HEK293 (cell line): ENCODE measurements around the gene RO60.

Source experiments
- IKZF3 ChIP-seq: fragments of 450-650 bp; IDR thresholded peaks from 2 replicates; pipeline ENCODE4 v1.5.0; 2018; ENCODE audit warnings: missing biosample characterization, mild to moderate bottlenecking, missing genetic modification characterization, moderate library complexity
- KLF7 ChIP-seq: fragments of 450-650 bp; formaldehyde crosslinking; IDR thresholded peaks from 2 replicates; pipeline ENCODE4 v1.5.1; 2016; ENCODE audit warnings: missing biosample characterization, missing genetic modification characterization, borderline replicate concordance
- KLF8 ChIP-seq: fragments of 450-650 bp; formaldehyde crosslinking; IDR thresholded peaks from 2 replicates; pipeline ENCODE4 v1.5.1; 2016; ENCODE audit warnings: missing biosample characterization, missing genetic modification characterization
- KLF9 ChIP-seq: fragments of 450-650 bp; formaldehyde crosslinking; IDR thresholded peaks from 2 replicates; pipeline ENCODE4 v1.5.1; 2016; ENCODE audit warnings: missing biosample characterization, missing genetic modification characterization, low read depth
- PATZ1 ChIP-seq: fragments of 450-650 bp; formaldehyde crosslinking; IDR thresholded peaks from 2 replicates; pipeline ENCODE4 v1.5.1; 2016; ENCODE audit warnings: missing biosample characterization, missing genetic modification characterization
- REPIN1 ChIP-seq: fragments of 450-650 bp; formaldehyde crosslinking; IDR thresholded peaks from 2 replicates; pipeline ENCODE4 v1.5.1; 2017; ENCODE audit warnings: missing biosample characterization, missing genetic modification characterization, low read depth
- SP2 ChIP-seq: fragments of 450-650 bp; formaldehyde crosslinking; IDR thresholded peaks from 2 replicates; pipeline ENCODE4 v1.5.1; 2016; ENCODE audit warnings: missing biosample characterization, missing genetic modification characterization
- YY1 ChIP-seq: fragments of 450-650 bp; formaldehyde crosslinking; IDR thresholded peaks from 2 replicates; pipeline ENCODE4 v1.5.1; 2018; ENCODE audit warnings: missing biosample characterization, missing genetic modification characterization
- ZNF112 ChIP-seq: fragments of 450-650 bp; formaldehyde crosslinking; IDR thresholded peaks from 2 replicates; pipeline ENCODE4 v1.5.0; 2017; ENCODE audit warnings: missing biosample characterization, missing genetic modification characterization
- ZNF138 ChIP-seq: fragments of 450-650 bp; formaldehyde crosslinking; IDR thresholded peaks from 2 replicates; pipeline ENCODE4 v1.5.1; 2016; ENCODE audit warnings: missing biosample characterization, missing genetic modification characterization, borderline replicate concordance
- ZNF2 ChIP-seq: fragments of 450-650 bp; formaldehyde crosslinking; IDR thresholded peaks from 2 replicates; pipeline ENCODE4 v1.5.1; 2016; ENCODE audit warnings: missing biosample characterization, missing genetic modification characterization
- ZNF221 ChIP-seq: fragments of 450-650 bp; formaldehyde crosslinking; IDR thresholded peaks from 2 replicates; pipeline ENCODE4 v1.5.1; 2017; ENCODE audit warnings: missing biosample characterization, missing genetic modification characterization, borderline replicate concordance
- ZNF280D ChIP-seq: fragments of 450-650 bp; formaldehyde crosslinking; IDR thresholded peaks from 2 replicates; pipeline ENCODE4 v1.5.1; 2016; ENCODE audit warnings: missing biosample characterization, missing genetic modification characterization
- ZNF324 ChIP-seq: fragments of 450-650 bp; formaldehyde crosslinking; IDR thresholded peaks from 2 replicates; pipeline ENCODE4 v1.5.1; 2016; ENCODE audit warnings: missing biosample characterization, missing genetic modification characterization
- ZNF350 ChIP-seq: fragments of 450-650 bp; formaldehyde crosslinking; IDR thresholded peaks from 2 replicates; pipeline ENCODE4 v1.5.0; 2017; ENCODE audit warnings: missing biosample characterization, mild to moderate bottlenecking, missing genetic modification characterization
- ZNF354C ChIP-seq: fragments of 450-650 bp; formaldehyde crosslinking; IDR thresholded peaks from 2 replicates; pipeline ENCODE4 v1.5.1; 2016; ENCODE audit warnings: missing biosample characterization, missing genetic modification characterization, low read depth, borderline replicate concordance
- ZNF366 ChIP-seq: fragments of 450-650 bp; formaldehyde crosslinking; conservative IDR thresholded peaks from 2 replicates; pipeline ENCODE4 v1.5.1; 2016; ENCODE audit warnings: missing biosample characterization, missing genetic modification characterization
- ZNF510 ChIP-seq: fragments of 450-650 bp; formaldehyde crosslinking; IDR thresholded peaks from 2 replicates; pipeline ENCODE4 v1.5.1; 2018; ENCODE audit warnings: mild to moderate bottlenecking, missing genetic modification characterization, missing biosample characterization; ENCODE audit not compliant: insufficient replicate concordance
- ZNF76 ChIP-seq: fragments of 450-650 bp; formaldehyde crosslinking; IDR thresholded peaks from 2 replicates; pipeline ENCODE4; 2016; ENCODE audit warnings: low read depth, missing biosample characterization, missing genetic modification characterization, borderline replicate concordance
- ZNF768 ChIP-seq: fragments of 450-650 bp; formaldehyde crosslinking; IDR thresholded peaks from 2 replicates; pipeline ENCODE4 v1.5.1; 2018; ENCODE audit warnings: missing biosample characterization, mild to moderate bottlenecking, missing genetic modification characterization
- ZNF830 ChIP-seq: fragments of 450-650 bp; IDR thresholded peaks from 2 replicates; pipeline ENCODE4 v1.5.0; 2018; ENCODE audit warnings: missing biosample characterization, missing genetic modification characterization, low read depth, mild to moderate bottlenecking, moderate library complexity
- ZNF843 ChIP-seq: fragments of 450-650 bp; formaldehyde crosslinking; IDR thresholded peaks from 2 replicates; pipeline ENCODE4 v1.5.1; 2016; ENCODE audit warnings: missing biosample characterization, missing genetic modification characterization
- TF ChIP-seq, protein P1 (sequence below): fragments of 450-650 bp; formaldehyde crosslinking; IDR thresholded peaks from 2 replicates; pipeline ENCODE4 v1.5.1; 2016; ENCODE audit warnings: missing biosample characterization, missing genetic modification characterization
- TF ChIP-seq, protein P2 (sequence below): fragments of 450-650 bp; formaldehyde crosslinking; IDR thresholded peaks from 2 replicates; pipeline ENCODE4 v1.5.1; 2016; ENCODE audit warnings: missing biosample characterization, missing genetic modification characterization, borderline replicate concordance
- TF ChIP-seq, protein P3 (sequence below): fragments of 450-650 bp; formaldehyde crosslinking; IDR thresholded peaks from 2 replicates; pipeline ENCODE4 v1.5.1; 2016; ENCODE audit warnings: missing biosample characterization, missing genetic modification characterization
- TF ChIP-seq, protein P4 (sequence below): fragments of 450-650 bp; formaldehyde crosslinking; IDR thresholded peaks from 2 replicates; pipeline ENCODE4 v1.5.1; 2016; ENCODE audit warnings: missing biosample characterization, missing genetic modification characterization

The RO60 gene

GRCh38 chr1:193104907-193105820 lies 45.8 kb downstream of the RO60 start, which contains the start of gene GLRX2 (continued):
- no peak for TF ChIP-seq ZNF280D
- TF ChIP-seq ZNF830 (tag by site-specific recombination): no peak
- peak; percentile 20; the same call in 1 of the 2 replicates for TF ChIP-seq ZNF366
- TF ChIP-seq KLF9: peak; percentile 39
- no peak for TF ChIP-seq ZNF768 (tag by site-specific recombination)
- no peak for TF ChIP-seq ZNF138
- TF ChIP-seq ZNF354C (tag by site-specific recombination): no peak
- TF ChIP-seq, protein P1, sequence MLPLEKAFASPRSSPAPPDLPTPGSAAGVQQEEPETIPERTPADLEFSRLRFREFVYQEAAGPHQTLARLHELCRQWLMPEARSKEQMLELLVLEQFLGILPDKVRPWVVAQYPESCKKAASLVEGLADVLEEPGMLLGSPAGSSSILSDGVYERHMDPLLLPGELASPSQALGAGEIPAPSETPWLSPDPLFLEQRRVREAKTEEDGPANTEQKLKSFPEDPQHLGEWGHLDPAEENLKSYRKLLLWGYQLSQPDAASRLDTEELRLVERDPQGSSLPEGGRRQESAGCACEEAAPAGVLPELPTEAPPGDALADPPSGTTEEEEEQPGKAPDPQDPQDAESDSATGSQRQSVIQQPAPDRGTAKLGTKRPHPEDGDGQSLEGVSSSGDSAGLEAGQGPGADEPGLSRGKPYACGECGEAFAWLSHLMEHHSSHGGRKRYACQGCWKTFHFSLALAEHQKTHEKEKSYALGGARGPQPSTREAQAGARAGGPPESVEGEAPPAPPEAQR: no peak
- TF ChIP-seq ZNF350 (tag by site-specific recombination): no peak
- TF ChIP-seq, protein P2, sequence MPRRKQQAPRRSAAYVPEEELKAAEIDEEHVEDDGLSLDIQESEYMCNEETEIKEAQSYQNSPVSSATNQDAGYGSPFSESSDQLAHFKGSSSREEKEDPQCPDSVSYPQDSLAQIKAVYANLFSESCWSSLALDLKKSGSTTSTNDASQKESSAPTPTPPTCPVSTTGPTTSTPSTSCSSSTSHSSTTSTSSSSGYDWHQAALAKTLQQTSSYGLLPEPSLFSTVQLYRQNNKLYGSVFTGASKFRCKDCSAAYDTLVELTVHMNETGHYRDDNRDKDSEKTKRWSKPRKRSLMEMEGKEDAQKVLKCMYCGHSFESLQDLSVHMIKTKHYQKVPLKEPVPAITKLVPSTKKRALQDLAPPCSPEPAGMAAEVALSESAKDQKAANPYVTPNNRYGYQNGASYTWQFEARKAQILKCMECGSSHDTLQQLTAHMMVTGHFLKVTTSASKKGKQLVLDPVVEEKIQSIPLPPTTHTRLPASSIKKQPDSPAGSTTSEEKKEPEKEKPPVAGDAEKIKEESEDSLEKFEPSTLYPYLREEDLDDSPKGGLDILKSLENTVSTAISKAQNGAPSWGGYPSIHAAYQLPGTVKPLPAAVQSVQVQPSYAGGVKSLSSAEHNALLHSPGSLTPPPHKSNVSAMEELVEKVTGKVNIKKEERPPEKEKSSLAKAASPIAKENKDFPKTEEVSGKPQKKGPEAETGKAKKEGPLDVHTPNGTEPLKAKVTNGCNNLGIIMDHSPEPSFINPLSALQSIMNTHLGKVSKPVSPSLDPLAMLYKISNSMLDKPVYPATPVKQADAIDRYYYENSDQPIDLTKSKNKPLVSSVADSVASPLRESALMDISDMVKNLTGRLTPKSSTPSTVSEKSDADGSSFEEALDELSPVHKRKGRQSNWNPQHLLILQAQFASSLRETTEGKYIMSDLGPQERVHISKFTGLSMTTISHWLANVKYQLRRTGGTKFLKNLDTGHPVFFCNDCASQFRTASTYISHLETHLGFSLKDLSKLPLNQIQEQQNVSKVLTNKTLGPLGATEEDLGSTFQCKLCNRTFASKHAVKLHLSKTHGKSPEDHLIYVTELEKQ (tag by site-specific recombination): no peak
- TF ChIP-seq, protein P3, sequence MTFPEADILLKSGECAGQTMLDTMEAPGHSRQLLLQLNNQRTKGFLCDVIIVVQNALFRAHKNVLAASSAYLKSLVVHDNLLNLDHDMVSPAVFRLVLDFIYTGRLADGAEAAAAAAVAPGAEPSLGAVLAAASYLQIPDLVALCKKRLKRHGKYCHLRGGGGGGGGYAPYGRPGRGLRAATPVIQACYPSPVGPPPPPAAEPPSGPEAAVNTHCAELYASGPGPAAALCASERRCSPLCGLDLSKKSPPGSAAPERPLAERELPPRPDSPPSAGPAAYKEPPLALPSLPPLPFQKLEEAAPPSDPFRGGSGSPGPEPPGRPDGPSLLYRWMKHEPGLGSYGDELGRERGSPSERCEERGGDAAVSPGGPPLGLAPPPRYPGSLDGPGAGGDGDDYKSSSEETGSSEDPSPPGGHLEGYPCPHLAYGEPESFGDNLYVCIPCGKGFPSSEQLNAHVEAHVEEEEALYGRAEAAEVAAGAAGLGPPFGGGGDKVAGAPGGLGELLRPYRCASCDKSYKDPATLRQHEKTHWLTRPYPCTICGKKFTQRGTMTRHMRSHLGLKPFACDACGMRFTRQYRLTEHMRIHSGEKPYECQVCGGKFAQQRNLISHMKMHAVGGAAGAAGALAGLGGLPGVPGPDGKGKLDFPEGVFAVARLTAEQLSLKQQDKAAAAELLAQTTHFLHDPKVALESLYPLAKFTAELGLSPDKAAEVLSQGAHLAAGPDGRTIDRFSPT (tag by site-specific recombination): peak; percentile 87
- TF ChIP-seq ZNF221 (tag by site-specific recombination): no peak
- TF ChIP-seq SP2 (tag by site-specific recombination): peak; percentile 56
- TF ChIP-seq ZNF843 (tag by site-specific recombination): no peak
- no peak for TF ChIP-seq ZNF2
- TF ChIP-seq ZNF510: no peak
- TF ChIP-seq ZNF76 (tag by site-specific recombination): peak; percentile 44; the same call in 1 of the 2 replicates
- no peak for TF ChIP-seq ZNF324
- peak; percentile 51 for TF ChIP-seq IKZF3 (tag by site-specific recombination)
- TF ChIP-seq YY1: no peak
- no peak for TF ChIP-seq REPIN1 (tag by site-specific recombination)
- TF ChIP-seq, protein P4, sequence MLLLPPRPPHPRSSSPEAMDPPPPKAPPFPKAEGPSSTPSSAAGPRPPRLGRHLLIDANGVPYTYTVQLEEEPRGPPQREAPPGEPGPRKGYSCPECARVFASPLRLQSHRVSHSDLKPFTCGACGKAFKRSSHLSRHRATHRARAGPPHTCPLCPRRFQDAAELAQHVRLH (tag by site-specific recombination): no peak
- peak; percentile 75 for TF ChIP-seq KLF8 (tag by site-specific recombination)
- no peak for TF ChIP-seq ZNF112
- no peak; the same call in 1 of the 2 replicates for TF ChIP-seq PATZ1
- no peak for TF ChIP-seq KLF7
